Karpas-422 (cell line): ENCODE results near the gene HOXB8. TPM values are rescaled to one million over a fixed set of nuclear protein-coding genes. Genes with fewer than 3 reads are reported as not detected.

Source experiments
- DNase-seq: peaks from one replicate; pipeline ENCODE4 v3.0.0-alpha.2; 2015
- H2AFZ ChIP-seq: fragments of 200-600 bp; sonication (generic); 2 replicates; pipeline ENCODE4 v1.6.1; 2014; ENCODE audit warnings: antibody characterized with exemption, low read length, mixed read lengths
- H3K27ac ChIP-seq: fragments of 200-600 bp; sonication (generic); 2 replicates; pipeline ENCODE4 v1.5.1; 2014; ENCODE audit warnings: mild to moderate bottlenecking, low read length, moderate library complexity
- H3K27me3 ChIP-seq: fragments of 200-600 bp; sonication (generic); 2 replicates; pipeline ENCODE4 v1.6.1; 2014; ENCODE audit warnings: low read length, mixed read lengths
- H3K36me3 ChIP-seq: fragments of 200-600 bp; sonication (generic); 2 replicates; pipeline ENCODE4 v1.6.1; 2014; ENCODE audit warnings: low read length, mixed read lengths; ENCODE audit not compliant: insufficient read depth
- H3K4me1 ChIP-seq: fragments of 200-600 bp; sonication (generic); 2 replicates; pipeline ENCODE4 v1.6.1; 2014; ENCODE audit warnings: mild to moderate bottlenecking, low read length, mixed read lengths
- H3K4me2 ChIP-seq: fragments of 200-600 bp; sonication (generic); 2 replicates; pipeline ENCODE4 v1.6.1; 2014; ENCODE audit warnings: low read length, low read depth, mild to moderate bottlenecking; ENCODE audit not compliant: poor library complexity, severe bottlenecking
- H3K4me3 ChIP-seq: fragments of 200-600 bp; sonication (generic); 2 replicates; pipeline ENCODE4 v1.5.1; 2014; ENCODE audit warnings: mild to moderate bottlenecking, antibody characterized with exemption, low read length, mixed read lengths
- H3K79me2 ChIP-seq: fragments of 200-600 bp; sonication (generic); 2 replicates; pipeline ENCODE4 v1.6.1; 2014; ENCODE audit warnings: mild to moderate bottlenecking, low read length, mixed read lengths
- H3K9ac ChIP-seq: fragments of 200-600 bp; sonication (generic); 2 replicates; pipeline ENCODE4 v1.6.0; 2014; ENCODE audit warnings: low read length
- H3K9me2 ChIP-seq: fragments of 200-600 bp; sonication (generic), shearing (Covaris generic); replicated peaks from 2 replicates; pipeline ENCODE4 v1.6.0; 2014; ENCODE audit warnings: mild to moderate bottlenecking, low read length, moderate library complexity; ENCODE audit not compliant: insufficient read depth
- H3K9me3 ChIP-seq: fragments of 300-700, 200-600 bp; sonication (generic); 2 replicates; pipeline ENCODE4 v1.6.1; 2014; ENCODE audit warnings: low read length, mixed read lengths
- H4K20me1 ChIP-seq: fragments of 200-600 bp; sonication (generic); 2 replicates; pipeline ENCODE4 v1.6.1; 2014; ENCODE audit warnings: mild to moderate bottlenecking, antibody characterized with exemption, low read length, low read depth; ENCODE audit not compliant: insufficient read depth
- total RNA-seq: library from RNA; depleted of rRNA; stranded (reverse); fragments of >200 nt; shearing (Covaris generic); gene quantifications from 2 replicates; pipeline ENCODE4 v1.2.3, GENCODE V29; 2014; ENCODE audit warnings: low replicate concordance

The HOXB8 gene
- total RNA-seq, 1 experiment from 2014 or later = 4.2 TPM

- Histone ChIP-seq H3K9me2 (no peaks in the 10 kb centered on the region), H3K9ac (peak overlapping the region; percentile 92), H3K27ac (peak overlapping the region; percentile 82), H3K79me2 (no peaks in the 10 kb centered on the region), H3K4me3 (peak overlapping the region; percentile 82), H3K4me1 (peaks cover 45% of the 10 kb centered on the region), H4K20me1 (no peaks in the 10 kb centered on the region), H3K27me3 (no peaks in the 10 kb centered on the region), H3K9me3 (no peaks in the 10 kb centered on the region), H2AFZ (peak overlapping the region; percentile 97), H3K36me3 (no peaks in the 10 kb centered on the region), H3K4me2 (peak overlapping the region; percentile 98)
- peak; percentile 82 for DNase-seq
These were observed 2.0 kb downstream of the HOXB8 start for GRCh38 chr17:48612854-48613691.

GRCh38 chr17:48612456-48612853, 2.6 kb downstream of the HOXB8 start:
- no peaks in the 10 kb centered on the region for H4K20me1 ChIP-seq
- peak overlapping the region; percentile 82 for H3K27ac ChIP-seq
- H3K27me3 ChIP-seq = no peaks in the 10 kb centered on the region
- no peaks in the 10 kb centered on the region for H3K9me3 ChIP-seq
- H3K9me2 ChIP-seq = no peaks in the 10 kb centered on the region
- H3K4me1 ChIP-seq = peaks cover 45% of the 10 kb centered on the region
- DNase-seq = peak; percentile 75
- H3K4me3 ChIP-seq = peak overlapping the region; percentile 82
- H3K4me2 ChIP-seq = peak overlapping the region; percentile 98
- peak overlapping the region; percentile 92 for H3K9ac ChIP-seq
- H3K79me2 ChIP-seq = no peaks in the 10 kb centered on the region
- H2AFZ ChIP-seq = peak overlapping the region; percentile 82
- H3K36me3 ChIP-seq = no peaks in the 10 kb centered on the region

GRCh38 chr17:48611681-48612455, 3.2 kb downstream of the HOXB8 start:
- Histone ChIP-seq H3K27ac (peak overlapping the region; percentile 82), H3K4me1 (peaks cover 45% of the 10 kb centered on the region), H3K4me2 (peak overlapping the region; percentile 98), H3K79me2 (no peaks in the 10 kb centered on the region), H3K4me3 (peak overlapping the region; percentile 82), H3K9ac (peak overlapping the region; percentile 92), H4K20me1 (no peaks in the 10 kb centered on the region), H3K9me3 (no peaks in the 10 kb centered on the region), H3K36me3 (no peaks in the 10 kb centered on the region), H3K27me3 (no peaks in the 10 kb centered on the region), H3K9me2 (no peaks in the 10 kb centered on the region), H2AFZ (peak overlapping the region; percentile 48; the same call in 1 of the 2 replicates)
- peak; percentile 77 for DNase-seq

GRCh38 chr17:48611213-48611612, 3.9 kb downstream of the HOXB8 start:
- Histone ChIP-seq H3K9me3 (no peaks in the 10 kb centered on the region), H2AFZ (peak overlapping the region; percentile 95), H3K9me2 (no peaks in the 10 kb centered on the region), H3K36me3 (no peaks in the 10 kb centered on the region), H3K9ac (peak overlapping the region; percentile 92), H3K27me3 (no peaks in the 10 kb centered on the region), H3K4me3 (peak overlapping the region; percentile 82), H3K79me2 (no peaks in the 10 kb centered on the region), H4K20me1 (no peaks in the 10 kb centered on the region), H3K4me2 (peak overlapping the region; percentile 98), H3K27ac (peak overlapping the region; percentile 82), H3K4me1 (peaks cover 45% of the 10 kb centered on the region)
- peak; percentile 73 for DNase-seq

- DNase-seq = peak; percentile 91
- Histone ChIP-seq H2AFZ (peak within 1 kb of the TSS; percentile 95), H3K79me2 (no peaks in the 10 kb centered on the region), H3K36me3 (no peaks in the 10 kb centered on the region), H3K27me3 (no peaks in the 10 kb centered on the region), H3K4me2 (peak within 1 kb of the TSS; percentile 98), H4K20me1 (no peaks in the 10 kb centered on the region), H3K9ac (peak within 1 kb of the TSS; percentile 92), H3K27ac (peak within 1 kb of the TSS; percentile 82), H3K4me1 (peaks cover 45% of the 10 kb centered on the region), H3K4me3 (peak within 1 kb of the TSS; percentile 82), H3K9me2 (no peaks in the 10 kb centered on the region), H3K9me3 (no peaks in the 10 kb centered on the region)
These were observed 4.5 kb downstream of the HOXB8 start, which contains the start of gene HOXB7 for GRCh38 chr17:48610282-48611211. Gene HOXB7 (minus strand): TSS chr17:48611017. CDS start chr17:48610918, 99 bp downstream.

GRCh38 chr17:48609759-48610281, 5.3 kb downstream of the HOXB8 start:
- no peaks in the 10 kb centered on the region for H3K9me2 ChIP-seq
- H4K20me1 ChIP-seq = no peaks in the 10 kb centered on the region
- no peaks in the 10 kb centered on the region for H3K9me3 ChIP-seq
- no peaks in the 10 kb centered on the region for H3K79me2 ChIP-seq
- no peak for DNase-seq
- no peaks in the 10 kb centered on the region for H3K27me3 ChIP-seq
- H3K4me3 ChIP-seq = peak overlapping the region; percentile 82
- H3K4me2 ChIP-seq = peak overlapping the region; percentile 98
- H3K9ac ChIP-seq = peak overlapping the region; percentile 92
- no peaks in the 10 kb centered on the region for H3K36me3 ChIP-seq
- H3K27ac ChIP-seq = no peak overlapping the region
- peaks cover 45% of the 10 kb centered on the region for H3K4me1 ChIP-seq
- peak overlapping the region; percentile 95; the same call in 1 of the 2 replicates for H2AFZ ChIP-seq

GRCh38 chr17:48609033-48609432, 6.1 kb downstream of the HOXB8 start:
- Histone ChIP-seq H3K4me1 (peaks cover 52% of the 10 kb centered on the region), H4K20me1 (no peaks in the 10 kb centered on the region), H2AFZ (no peak overlapping the region), H3K9me2 (no peaks in the 10 kb centered on the region), H3K9ac (0 out of 2 replicates have a peak overlapping the region, but pooled peaks have one; percentile 92), H3K4me2 (peak overlapping the region; percentile 98), H3K79me2 (no peaks in the 10 kb centered on the region), H3K4me3 (no peak overlapping the region; the same call in 1 of the 2 replicates), H3K9me3 (no peaks in the 10 kb centered on the region), H3K27ac (no peak overlapping the region), H3K27me3 (no peaks in the 10 kb centered on the region), H3K36me3 (no peaks in the 10 kb centered on the region)
- DNase-seq = peak; percentile 51
